Ishikawa (cell line): Measurements from ENCODE around the gene MEGF11.

Experiments used
- CEBPB ChIP-seq: IDR thresholded peaks from 2 replicates; pipeline ENCODE4 v1.6.1; 2012
- CREB1 ChIP-seq: IDR thresholded peaks from 2 replicates; pipeline ENCODE4 v1.6.1; 2012; ENCODE audit warnings: low read depth
- EGR1 ChIP-seq: IDR thresholded peaks from 2 replicates; pipeline ENCODE4 v1.6.1; 2012
- EP300 ChIP-seq: IDR thresholded peaks from 2 replicates; pipeline ENCODE4 v1.6.1; 2012; ENCODE audit warnings: borderline replicate concordance
- FOXM1 ChIP-seq: IDR thresholded peaks from 2 replicates; pipeline ENCODE4 v1.6.1; 2012; ENCODE audit warnings: low read depth, borderline replicate concordance
- NFIC ChIP-seq: IDR thresholded peaks from 2 replicates; pipeline ENCODE4 v1.6.1; 2012
- RAD21 ChIP-seq: IDR thresholded peaks from 2 replicates; pipeline ENCODE4 v1.6.1; 2012; ENCODE audit warnings: low read depth
- TAF1 ChIP-seq: IDR thresholded peaks from 2 replicates; pipeline ENCODE4 v1.6.1; 2012; ENCODE audit warnings: low read depth, mild to moderate bottlenecking
- TCF12 ChIP-seq: IDR thresholded peaks from 2 replicates; pipeline ENCODE4 v1.6.1; 2012; ENCODE audit warnings: low read depth
- TEAD4 ChIP-seq: IDR thresholded peaks from 2 replicates; pipeline ENCODE4 v1.6.1; 2012
- USF1 ChIP-seq: IDR thresholded peaks from 2 replicates; pipeline ENCODE4 v1.6.1; 2012
- YY1 ChIP-seq: IDR thresholded peaks from 2 replicates; pipeline ENCODE4 v1.6.1; 2012; ENCODE audit warnings: low read depth
- ZBTB7A ChIP-seq: IDR thresholded peaks from 2 replicates; pipeline ENCODE4 v1.6.1; 2012; ENCODE audit warnings: low read depth
- TF ChIP-seq, protein P1 (sequence below): IDR thresholded peaks from 2 replicates; pipeline ENCODE4 v1.6.1; 2012
- TF ChIP-seq, protein P2 (sequence below): IDR thresholded peaks from 2 replicates; pipeline ENCODE4 v1.6.1; 2012; ENCODE audit warnings: low read depth, mild to moderate bottlenecking

Gene MEGF11

GRCh38 chr15:66042624-66043023 is 210.9 kb downstream of the MEGF11 start:
- TF ChIP-seq, protein P1, sequence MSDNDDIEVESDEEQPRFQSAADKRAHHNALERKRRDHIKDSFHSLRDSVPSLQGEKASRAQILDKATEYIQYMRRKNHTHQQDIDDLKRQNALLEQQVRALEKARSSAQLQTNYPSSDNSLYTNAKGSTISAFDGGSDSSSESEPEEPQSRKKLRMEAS, result no peak
- TF ChIP-seq CREB1, result no peak
- TF ChIP-seq USF1, result no peak
- no peak for TF ChIP-seq FOXM1
- TF ChIP-seq ZBTB7A, result no peak
- no peak for TF ChIP-seq TCF12
- TF ChIP-seq YY1, result no peak
- TF ChIP-seq CEBPB, result no peak
- no peak for TF ChIP-seq TAF1
- TF ChIP-seq RAD21, result no peak
- TF ChIP-seq EP300, result no peak

GRCh38 chr15:66041276-66041675 is 212.3 kb downstream of the MEGF11 start:
- TF ChIP-seq RAD21 (no peak), CREB1 (no peak), ZBTB7A (no peak)

- TF ChIP-seq USF1, result no peak
- TF ChIP-seq RAD21, result no peak
- TF ChIP-seq ZBTB7A, result no peak
- TF ChIP-seq TAF1, result no peak
- no peak for TF ChIP-seq FOXM1
- TF ChIP-seq TEAD4, result no peak
- TF ChIP-seq EP300, result no peak
These were observed 213.2 kb downstream of the MEGF11 start for GRCh38 chr15:66040211-66040892.

- TF ChIP-seq YY1 (no peak), EP300 (no peak), RAD21 (no peak), TCF12 (no peak), EGR1 (no peak), FOXM1 (no peak), TAF1 (no peak), CEBPB (no peak)
- TF ChIP-seq, protein P2, sequence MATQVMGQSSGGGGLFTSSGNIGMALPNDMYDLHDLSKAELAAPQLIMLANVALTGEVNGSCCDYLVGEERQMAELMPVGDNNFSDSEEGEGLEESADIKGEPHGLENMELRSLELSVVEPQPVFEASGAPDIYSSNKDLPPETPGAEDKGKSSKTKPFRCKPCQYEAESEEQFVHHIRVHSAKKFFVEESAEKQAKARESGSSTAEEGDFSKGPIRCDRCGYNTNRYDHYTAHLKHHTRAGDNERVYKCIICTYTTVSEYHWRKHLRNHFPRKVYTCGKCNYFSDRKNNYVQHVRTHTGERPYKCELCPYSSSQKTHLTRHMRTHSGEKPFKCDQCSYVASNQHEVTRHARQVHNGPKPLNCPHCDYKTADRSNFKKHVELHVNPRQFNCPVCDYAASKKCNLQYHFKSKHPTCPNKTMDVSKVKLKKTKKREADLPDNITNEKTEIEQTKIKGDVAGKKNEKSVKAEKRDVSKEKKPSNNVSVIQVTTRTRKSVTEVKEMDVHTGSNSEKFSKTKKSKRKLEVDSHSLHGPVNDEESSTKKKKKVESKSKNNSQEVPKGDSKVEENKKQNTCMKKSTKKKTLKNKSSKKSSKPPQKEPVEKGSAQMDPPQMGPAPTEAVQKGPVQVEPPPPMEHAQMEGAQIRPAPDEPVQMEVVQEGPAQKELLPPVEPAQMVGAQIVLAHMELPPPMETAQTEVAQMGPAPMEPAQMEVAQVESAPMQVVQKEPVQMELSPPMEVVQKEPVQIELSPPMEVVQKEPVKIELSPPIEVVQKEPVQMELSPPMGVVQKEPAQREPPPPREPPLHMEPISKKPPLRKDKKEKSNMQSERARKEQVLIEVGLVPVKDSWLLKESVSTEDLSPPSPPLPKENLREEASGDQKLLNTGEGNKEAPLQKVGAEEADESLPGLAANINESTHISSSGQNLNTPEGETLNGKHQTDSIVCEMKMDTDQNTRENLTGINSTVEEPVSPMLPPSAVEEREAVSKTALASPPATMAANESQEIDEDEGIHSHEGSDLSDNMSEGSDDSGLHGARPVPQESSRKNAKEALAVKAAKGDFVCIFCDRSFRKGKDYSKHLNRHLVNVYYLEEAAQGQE, result no peak
These were observed 214.3 kb downstream of the MEGF11 start for GRCh38 chr15:66039117-66039871.

GRCh38 chr15:66038387-66039116 is 215.0 kb downstream of the MEGF11 start:
- TF ChIP-seq USF1 (no peak), TEAD4 (no peak), EP300 (no peak), NFIC (no peak), EGR1 (no peak), ZBTB7A (no peak), FOXM1 (no peak), CEBPB (no peak), CREB1 (no peak), TCF12 (no peak)
- TF ChIP-seq, protein P1, result no peak

DNA sequence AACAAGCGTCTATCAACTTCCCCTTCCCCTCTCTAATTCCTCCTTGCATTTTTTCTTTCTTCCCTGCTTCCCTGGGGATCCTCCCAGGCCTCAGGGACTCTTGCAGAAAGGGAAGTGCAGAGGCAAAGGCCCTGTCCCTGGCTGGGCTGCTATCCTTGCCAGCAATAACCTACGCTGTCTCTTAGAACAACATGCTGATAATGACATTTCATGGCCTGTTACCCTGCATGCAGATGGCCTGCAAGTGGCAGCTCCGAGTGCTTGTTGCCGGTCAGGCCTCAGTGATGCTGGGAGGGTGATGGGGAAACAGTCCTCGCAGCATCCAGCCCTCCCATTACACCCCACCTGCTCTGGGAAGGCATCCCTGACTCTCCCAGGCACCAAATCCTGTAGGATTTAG is 216.7 kb downstream of the MEGF11 start:
- TF ChIP-seq EGR1 (no peak), FOXM1 (no peak), EP300 (no peak), TCF12 (no peak), NFIC (no peak), ZBTB7A (no peak), TEAD4 (no peak)
- TF ChIP-seq, protein P2, result no peak
- TF ChIP-seq, protein P1, result no peak
